GM12878 (cell line): ENCODE measurements around the gene HYCC2. TPM values are rescaled to one million over a fixed set of nuclear protein-coding genes. Genes with fewer than 3 reads are reported as not detected.

Experiments
- CBX5 ChIP-seq: sonication (generic); IDR thresholded peaks from 2 replicates; pipeline ENCODE4 v1.6.1; 2016; ENCODE audit warnings: low read depth, moderate library complexity, mild to moderate bottlenecking, inconsistent platforms
- CHD1 ChIP-seq: IDR thresholded peaks from 2 replicates; pipeline ENCODE4 v1.6.1; 2012; ENCODE audit warnings: low read depth, low read length, improper control_type of control experiment
- CREM ChIP-seq: IDR thresholded peaks from 2 replicates; pipeline ENCODE4 v1.6.1; 2014; ENCODE audit warnings: antibody characterized with exemption, low read depth
- EED ChIP-seq: sonication (generic); IDR thresholded peaks from 2 replicates; pipeline ENCODE4 v1.6.1; 2016; ENCODE audit warnings: antibody characterized with exemption, low read depth
- ELK1 ChIP-seq: IDR thresholded peaks from 2 replicates; pipeline ENCODE4 v1.6.1; 2012; ENCODE audit warnings: low read depth, low read length, improper control_type of control experiment
- EP300 ChIP-seq, 2 experiments: fragments of 150-350 bp in 1 of 2; IDR thresholded peaks; 2 replicates each; pipeline ENCODE4 v1.6.1; 2011 to 2012; ENCODE audit warnings: low read depth in 2 of 2, low read length in 2 of 2, borderline replicate concordance in 1 of 2, improper control_type of control experiment in 1 of 2, inconsistent platforms in 1 of 2; ENCODE audit not compliant: control insufficient read depth in 1 of 2
- KAT2A ChIP-seq: conservative IDR thresholded peaks from 2 replicates; pipeline ENCODE4 v1.6.1; 2011; ENCODE audit warnings: low read depth, low read length; ENCODE audit not compliant: control insufficient read depth
- KLF5 ChIP-seq: fragments of 450-650 bp; IDR thresholded peaks from 2 replicates; pipeline ENCODE4 v1.6.1; 2014; ENCODE audit warnings: mild to moderate bottlenecking; ENCODE audit not compliant: partially characterized antibody
- MAX ChIP-seq: IDR thresholded peaks from 2 replicates; pipeline ENCODE4 v1.6.1; 2012; ENCODE audit warnings: low read depth, low read length, improper control_type of control experiment
- POLR2A ChIP-seq: IDR thresholded peaks from 2 replicates; pipeline ENCODE4 v1.6.1; 2011; ENCODE audit warnings: low read depth, mild to moderate bottlenecking, low read length
- POLR2AphosphoS2 ChIP-seq: IDR thresholded peaks from 2 replicates; pipeline ENCODE4 v1.6.1; 2011; ENCODE audit warnings: low read depth, mild to moderate bottlenecking, low read length, improper control_type of control experiment, moderate library complexity
- POLR2AphosphoS5 ChIP-seq: IDR thresholded peaks from 2 replicates; pipeline ENCODE4 v1.6.1; 2011; ENCODE audit warnings: mild to moderate bottlenecking, low read length, inconsistent platforms
- SP1 ChIP-seq: IDR thresholded peaks from one replicate; pipeline ENCODE4 v1.6.1; 2011; ENCODE audit warnings: low read depth, low read length
- TCF7 ChIP-seq: IDR thresholded peaks from 2 replicates; pipeline ENCODE4 v1.6.1; 2014; ENCODE audit warnings: antibody characterized with exemption, borderline replicate concordance
- USF2 ChIP-seq: IDR thresholded peaks from 2 replicates; pipeline ENCODE4 v1.6.1; 2011; ENCODE audit warnings: low read depth, low read length, improper control_type of control experiment, borderline replicate concordance
- ZBTB40 ChIP-seq: fragments of 450-650 bp; IDR thresholded peaks from 2 replicates; pipeline ENCODE4 v1.6.1; 2016; ENCODE audit warnings: mild to moderate bottlenecking, moderate library complexity, borderline replicate concordance
- ZNF384 ChIP-seq: IDR thresholded peaks from 2 replicates; pipeline ENCODE4 v1.6.1; 2012; ENCODE audit warnings: low read depth, mild to moderate bottlenecking, low read length, improper control_type of control experiment, borderline replicate concordance
- ZNF687 ChIP-seq: fragments of 450-650 bp; IDR thresholded peaks from 2 replicates; pipeline ENCODE4 v1.6.1; 2017; ENCODE audit warnings: mild to moderate bottlenecking, moderate library complexity
- polyA plus RNA-seq, 11 experiments: library from polyadenylated mRNA; depleted of rRNA in 4 of 11; unstranded in 6 of 11; stranded (reverse) in 5 of 11; fragments of >200 nt; fragmentation: Nextera tagmentation in 4 of 11; fragmentation: Illumina TruSeq in 1 of 11; extraction: Ambion mirVana in 4 of 11; extraction: Trizol in 1 of 11; gene quantifications; 1 replicate in 1 of 11; 2 replicates in 10 of 11; pipeline versions ENCODE4 v1.2.1 to v1.2.3, GENCODE V29; 2011 to 2016; ENCODE audit warnings: inconsistent platforms in 2 of 11, missing spikeins in 2 of 11, low read depth in 1 of 11
- total RNA-seq, 4 experiments: library from RNA; depleted of rRNA in 3 of 4; stranded (reverse); fragments of >200 nt in 3 of 4; fragmentation: Illumina TruSeq in 1 of 4; extraction: Trizol in 1 of 4; gene quantifications; 2 replicates each; pipeline versions ENCODE4 v1.2.1 to v1.2.3, GENCODE V29; 2013 to 2021

The HYCC2 gene
- total and polyA plus RNA-seq, 10 of the 15 experiments (the other 5 are each of a cell fraction or from before 2014, with no cell fraction given), result 3.4 to 17.4 (median 8.0) TPM

- TF ChIP-seq ZBTB40 (0 out of 2 replicates have a peak, but pooled peaks have one; percentile 17), MAX (no peak), POLR2AphosphoS2 (peak; percentile 73; the same call in 1 of the 2 replicates), ZNF687 (peak; percentile 11; the same call in 1 of the 2 replicates), EP300 (IDR thresholded peaks at IDR 0.05; ENCODE audit: borderline replicate concordance in 1 of 2, control insufficient read depth in 1 of 2, low read depth in 2 of 2, low read length in 2 of 2) (0 out of 4 replicates have a peak, but pooled peaks of 1 of the 2 experiments have one; percentile 19), POLR2AphosphoS5 (peak; percentile 54), USF2 (no peak), KLF5 (no peak), POLR2A (no peak), CHD1 (peak; percentile 80; the same call in 1 of the 2 replicates), CREM (no peak), CBX5 (no peak), EED (no peak), KAT2A (no peak), ELK1 (no peak), TCF7 (no peak), SP1 (peak; percentile 40), ZNF384 (0 out of 2 replicates have a peak, but pooled peaks have one; percentile 22)
Measured at GRCh38 chr2:201118961-201119854, 47.7 kb upstream of the HYCC2 start (continued).
